HG03571 (cell line): ENCODE results near the gene RRBP1.
A peak's percentile ranks its signal among the peaks of the same experiment; 100 is the strongest.

Experiments
- ATAC-seq: cut with Tn5 transposase; IDR thresholded peaks from one replicate; pipeline ENCODE4 v1.9.1; 2021; ENCODE audit not compliant: unreplicated experiment

The RRBP1 gene, protein sequence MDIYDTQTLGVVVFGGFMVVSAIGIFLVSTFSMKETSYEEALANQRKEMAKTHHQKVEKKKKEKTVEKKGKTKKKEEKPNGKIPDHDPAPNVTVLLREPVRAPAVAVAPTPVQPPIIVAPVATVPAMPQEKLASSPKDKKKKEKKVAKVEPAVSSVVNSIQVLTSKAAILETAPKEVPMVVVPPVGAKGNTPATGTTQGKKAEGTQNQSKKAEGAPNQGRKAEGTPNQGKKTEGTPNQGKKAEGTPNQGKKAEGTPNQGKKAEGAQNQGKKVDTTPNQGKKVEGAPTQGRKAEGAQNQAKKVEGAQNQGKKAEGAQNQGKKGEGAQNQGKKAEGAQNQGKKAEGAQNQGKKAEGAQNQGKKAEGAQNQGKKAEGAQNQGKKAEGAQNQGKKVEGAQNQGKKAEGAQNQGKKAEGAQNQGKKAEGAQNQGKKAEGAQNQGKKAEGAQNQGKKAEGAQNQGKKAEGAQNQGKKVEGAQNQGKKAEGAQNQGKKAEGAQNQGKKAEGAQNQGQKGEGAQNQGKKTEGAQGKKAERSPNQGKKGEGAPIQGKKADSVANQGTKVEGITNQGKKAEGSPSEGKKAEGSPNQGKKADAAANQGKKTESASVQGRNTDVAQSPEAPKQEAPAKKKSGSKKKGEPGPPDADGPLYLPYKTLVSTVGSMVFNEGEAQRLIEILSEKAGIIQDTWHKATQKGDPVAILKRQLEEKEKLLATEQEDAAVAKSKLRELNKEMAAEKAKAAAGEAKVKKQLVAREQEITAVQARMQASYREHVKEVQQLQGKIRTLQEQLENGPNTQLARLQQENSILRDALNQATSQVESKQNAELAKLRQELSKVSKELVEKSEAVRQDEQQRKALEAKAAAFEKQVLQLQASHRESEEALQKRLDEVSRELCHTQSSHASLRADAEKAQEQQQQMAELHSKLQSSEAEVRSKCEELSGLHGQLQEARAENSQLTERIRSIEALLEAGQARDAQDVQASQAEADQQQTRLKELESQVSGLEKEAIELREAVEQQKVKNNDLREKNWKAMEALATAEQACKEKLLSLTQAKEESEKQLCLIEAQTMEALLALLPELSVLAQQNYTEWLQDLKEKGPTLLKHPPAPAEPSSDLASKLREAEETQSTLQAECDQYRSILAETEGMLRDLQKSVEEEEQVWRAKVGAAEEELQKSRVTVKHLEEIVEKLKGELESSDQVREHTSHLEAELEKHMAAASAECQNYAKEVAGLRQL (N-terminal part only)

DNA sequence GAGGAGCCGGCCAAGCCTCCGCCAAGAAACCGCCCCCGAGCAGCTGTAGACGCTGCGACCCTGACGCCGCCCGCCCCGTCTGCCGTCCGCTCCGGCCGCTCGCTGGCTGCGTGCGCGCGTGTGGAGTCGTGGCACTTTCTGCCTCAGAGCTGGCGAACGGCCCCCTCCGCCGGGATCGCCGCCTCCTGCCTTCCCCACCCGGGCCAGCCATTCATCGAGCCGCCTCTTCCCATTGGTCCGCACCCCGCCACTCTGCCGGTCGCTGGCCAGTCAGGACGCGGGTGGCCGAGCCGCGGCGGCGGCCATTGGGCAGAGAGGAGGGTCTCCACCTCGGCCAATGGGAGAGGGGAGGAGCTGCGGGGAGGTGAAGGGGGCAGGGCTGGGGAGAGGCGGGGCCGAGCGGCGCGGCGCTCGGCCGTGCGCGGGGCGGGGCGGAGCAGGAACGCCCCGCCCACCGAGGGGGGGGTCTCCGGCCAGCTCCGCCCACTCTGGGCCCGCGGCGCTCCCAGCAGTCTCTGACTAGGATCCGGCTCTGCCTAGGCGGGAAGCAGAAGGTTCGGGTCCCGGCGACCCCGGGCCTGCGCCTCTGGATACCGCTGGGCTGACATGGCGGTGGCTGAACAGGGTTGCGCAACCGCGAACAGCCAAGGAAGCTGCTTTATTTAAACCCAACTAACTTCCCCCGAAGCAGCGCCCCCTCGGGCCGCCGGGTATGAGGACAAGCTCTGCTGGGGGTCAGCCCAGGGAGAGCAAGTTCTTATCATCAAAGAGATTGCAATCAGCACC lies at the start of gene RRBP1:
RRBP1 (minus strand) TSS at position 140 of the 786 bp plus-strand sequence. CDS start 21,735 bp downstream, outside the sequence.
- ATAC-seq, result peak; percentile 86

- no peak for ATAC-seq
Measured at GRCh38 chr20:17731233-17731632, 49.2 kb upstream of the RRBP1 start.

DNA sequence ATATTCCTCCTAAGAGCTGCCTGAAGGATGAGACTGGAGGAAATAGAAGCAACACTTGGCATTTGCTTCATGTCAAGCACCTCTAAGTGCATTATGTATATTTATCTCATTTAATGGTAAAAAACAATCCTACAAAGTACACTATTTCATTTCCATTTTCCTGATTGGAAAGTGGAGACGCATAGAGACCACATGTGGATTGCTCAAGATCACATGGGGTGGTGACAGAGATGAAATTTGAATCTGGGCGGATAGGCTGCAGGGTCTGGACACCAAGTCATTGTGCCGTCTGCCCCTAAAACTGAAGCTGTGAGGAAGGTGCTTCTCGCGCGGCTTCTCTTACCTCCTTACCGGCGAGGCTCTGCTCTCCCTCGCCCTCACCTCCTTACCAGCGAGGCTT lies 48.0 kb upstream of the RRBP1 start:
- no peak for ATAC-seq

DNA sequence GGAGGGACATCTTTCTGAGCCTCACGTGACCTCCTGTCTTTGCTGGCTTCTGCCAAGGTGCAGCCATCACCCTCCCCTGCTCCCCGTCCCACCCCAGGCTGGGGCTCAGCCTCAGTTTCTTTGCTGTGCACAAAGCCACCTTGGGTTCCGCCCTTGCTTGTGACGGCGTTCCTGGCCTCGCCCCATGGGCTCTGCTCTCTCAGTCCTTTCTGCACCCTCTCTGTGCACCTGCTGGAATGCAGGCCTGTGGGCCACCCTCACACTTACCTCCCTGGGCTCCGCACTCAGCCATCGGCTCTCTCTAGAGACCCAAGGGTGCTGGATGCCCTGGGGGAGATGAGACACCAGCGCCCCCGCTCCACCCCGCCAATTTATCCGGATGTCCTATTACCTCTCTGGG lies 46.0 kb upstream of the RRBP1 start:
- no peak for ATAC-seq

- ATAC-seq, result no peak
Measured at GRCh38 chr20:17727351-17727750, 45.3 kb upstream of the RRBP1 start.

DNA sequence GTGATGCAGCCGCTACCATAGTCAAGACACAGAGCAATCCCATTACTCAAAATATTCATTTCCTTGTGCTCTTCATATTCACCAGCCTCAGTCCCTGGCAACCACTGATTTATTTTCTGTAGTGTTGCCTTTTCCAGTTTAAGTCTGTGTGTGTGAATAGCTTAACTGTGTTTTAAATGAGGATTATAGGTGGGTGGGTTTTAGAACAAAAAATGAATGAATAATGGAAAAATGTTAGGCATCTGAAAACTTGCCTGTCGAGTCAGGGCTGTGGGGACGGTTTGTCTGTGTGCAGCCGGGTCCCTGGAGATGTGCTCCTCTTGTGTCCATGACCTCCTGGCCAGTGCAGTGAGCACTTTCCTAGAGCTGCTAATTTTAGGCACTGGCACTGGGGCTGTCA lies 44.9 kb upstream of the RRBP1 start:
- no peak for ATAC-seq

- ATAC-seq, result no peak
Measured at GRCh38 chr20:17725094-17725835, 43.2 kb upstream of the RRBP1 start.

DNA sequence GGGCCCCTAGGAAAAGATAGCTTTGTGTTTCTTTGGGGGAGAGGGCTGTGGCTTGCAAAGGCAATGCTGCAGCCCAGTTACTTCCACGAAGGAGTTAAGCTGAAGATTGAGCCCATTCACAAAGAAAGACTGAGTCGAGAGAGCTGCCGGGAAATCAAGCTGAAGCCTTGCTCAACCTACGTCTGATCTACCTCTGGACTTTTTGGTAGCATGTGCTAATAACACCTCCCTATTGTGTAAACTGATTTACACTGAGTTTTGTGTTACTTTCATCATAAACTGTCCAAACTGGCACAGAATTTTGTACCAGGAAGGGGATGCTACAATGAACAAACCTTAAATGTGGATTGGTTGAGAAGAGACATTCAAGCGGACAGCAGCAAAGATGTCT lies 41.3 kb upstream of the RRBP1 start:
- no peak for ATAC-seq

GRCh38 chr20:17722493-17723300 lies 40.7 kb upstream of the RRBP1 start:
- ATAC-seq, result no peak

DNA sequence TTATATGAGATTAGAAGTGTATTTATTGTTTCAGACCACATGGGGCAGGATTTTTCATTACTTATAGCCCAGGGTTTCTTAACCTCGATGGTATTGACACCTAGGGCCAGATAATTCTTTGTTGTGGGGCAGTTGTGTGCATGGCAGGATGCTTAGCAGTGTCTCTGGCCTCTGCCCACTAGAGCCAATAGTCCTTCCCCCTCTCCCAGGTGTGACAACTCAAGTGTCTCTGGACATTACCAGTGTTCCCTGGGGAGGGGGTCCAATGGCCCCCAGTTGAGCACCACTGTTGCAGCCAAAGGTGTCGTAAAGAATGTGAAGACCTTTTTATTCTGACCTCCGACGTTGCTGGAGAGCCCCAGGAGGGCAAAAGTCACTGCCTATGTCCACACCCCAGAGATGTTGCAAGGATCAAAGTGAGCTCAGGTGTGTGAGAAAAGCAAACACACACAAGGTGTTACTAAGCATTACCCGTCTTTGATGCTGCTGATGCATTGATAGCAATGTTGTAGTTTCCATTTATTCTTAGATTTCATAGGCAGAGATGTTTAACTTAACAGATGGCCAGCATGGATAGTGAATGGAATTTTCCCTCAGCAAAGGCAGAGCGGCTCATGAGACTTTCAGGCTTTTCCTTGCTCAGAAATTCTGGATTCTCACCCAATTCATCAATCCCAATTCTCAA lies 39.9 kb upstream of the RRBP1 start:
- no peak for ATAC-seq

GRCh38 chr20:17720755-17721154 lies 38.7 kb upstream of the RRBP1 start:
- ATAC-seq, result no peak

- ATAC-seq, result no peak
Measured at GRCh38 chr20:17716331-17716730, 34.3 kb upstream of the RRBP1 start.

GRCh38 chr20:17715075-17715474 lies 33.0 kb upstream of the RRBP1 start:
- no peak for ATAC-seq

DNA sequence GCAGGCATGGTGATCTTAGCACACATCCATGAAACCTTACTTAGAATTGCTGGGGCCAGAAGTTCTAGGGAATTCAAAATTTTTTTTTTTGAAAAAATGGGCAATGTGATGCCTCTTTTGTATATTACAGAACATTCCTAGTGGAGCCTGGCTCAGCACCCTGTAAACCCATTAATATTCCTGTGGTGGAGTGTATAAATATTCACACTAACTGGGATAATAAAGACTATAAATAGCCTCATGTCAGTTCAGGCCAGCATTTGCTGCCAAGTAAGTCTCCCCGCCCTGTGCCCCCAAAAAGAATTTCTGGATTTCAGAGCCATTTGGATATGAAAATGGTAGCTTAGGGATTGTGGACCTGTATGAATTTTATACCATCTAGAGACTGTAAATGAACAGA lies 32.6 kb upstream of the RRBP1 start:
- no peak for ATAC-seq

GRCh38 chr20:17712708-17713107 lies 30.7 kb upstream of the RRBP1 start:
- no peak for ATAC-seq

DNA sequence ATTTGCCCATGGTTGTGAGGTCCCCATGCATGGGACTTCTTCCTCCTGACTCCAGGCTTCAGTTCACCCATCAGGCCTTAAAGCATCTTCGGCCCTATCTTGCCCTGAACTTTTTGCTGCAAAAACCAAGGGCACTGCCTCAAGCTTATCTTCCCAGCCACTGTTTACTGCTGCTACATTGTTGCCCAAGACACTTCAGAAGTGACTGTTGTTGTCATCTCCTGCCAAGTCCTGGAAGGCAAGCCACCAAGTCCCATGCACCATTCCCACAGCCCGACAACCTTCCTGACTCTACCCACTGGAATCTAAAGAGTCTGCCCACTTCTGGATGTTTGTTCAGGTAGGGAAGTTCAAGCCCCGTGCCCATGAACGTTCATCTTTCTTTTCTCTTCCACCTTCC lies 30.2 kb upstream of the RRBP1 start:
- no peak for ATAC-seq

- no peak for ATAC-seq
Measured at GRCh38 chr20:17711267-17711627, 29.2 kb upstream of the RRBP1 start.
